T-helper 17 cell (primary cell): ENCODE measurements around the gene F2RL1. TPM values are rescaled to one million over a fixed set of nuclear protein-coding genes. Genes with fewer than 3 reads are reported as not detected.
"Not testable (repeated sequence)": the region's sequence is repeated elsewhere in the genome, so short reads cannot be mapped to it uniquely, and the experiment has no call there.

Source experiments
- ATAC-seq: fragments of 150-1000 bp; cut with Tn5 transposase; 2 replicates; pipeline ENCODE4 v1.10.0; 2021; ENCODE audit warnings: mild to moderate bottlenecking, moderate library complexity
- DNase-seq, 3 donors: peaks; one replicate each; pipeline versions ENCODE4 v3.0.0 to v3.0.0-alpha.2; 2020 to 2021
- H3K9me3 ChIP-seq: one replicate; pipeline ENCODE4 v1.7.0; 2013; ENCODE audit warnings: low read length, mild to moderate bottlenecking; ENCODE audit not compliant: control insufficient read depth, poor library complexity, severe bottlenecking
- H3K27ac Mint-ChIP-seq: one replicate; pipeline ENCODE4 v1.8.0; 2022; ENCODE audit warnings: mild to moderate bottlenecking, moderate library complexity, mixed read lengths
- H3K27me3 Mint-ChIP-seq: one replicate; pipeline ENCODE4 v1.8.0; 2022; ENCODE audit warnings: mixed read lengths
- H3K36me3 Mint-ChIP-seq: one replicate; pipeline ENCODE4 v1.8.0; 2022; ENCODE audit warnings: low read depth, mixed read lengths
- H3K4me1 Mint-ChIP-seq: one replicate; pipeline ENCODE4 v1.8.0; 2022; ENCODE audit warnings: mild to moderate bottlenecking, mixed read lengths
- H3K4me3 Mint-ChIP-seq: one replicate; pipeline ENCODE4 v1.8.0; 2022; ENCODE audit warnings: mild to moderate bottlenecking, moderate library complexity, mixed read lengths
- total RNA-seq, 4 donors: library from RNA in 2 of 4; stranded (reverse) in 2 of 4; gene quantifications; one replicate each; pipeline ENCODE4 v1.2.3 and lab custom pipeline; 2022 to 2026

The F2RL1 gene
- total RNA-seq, 2 donors from 2014 or later: 0.94 to 1.1 TPM

DNA sequence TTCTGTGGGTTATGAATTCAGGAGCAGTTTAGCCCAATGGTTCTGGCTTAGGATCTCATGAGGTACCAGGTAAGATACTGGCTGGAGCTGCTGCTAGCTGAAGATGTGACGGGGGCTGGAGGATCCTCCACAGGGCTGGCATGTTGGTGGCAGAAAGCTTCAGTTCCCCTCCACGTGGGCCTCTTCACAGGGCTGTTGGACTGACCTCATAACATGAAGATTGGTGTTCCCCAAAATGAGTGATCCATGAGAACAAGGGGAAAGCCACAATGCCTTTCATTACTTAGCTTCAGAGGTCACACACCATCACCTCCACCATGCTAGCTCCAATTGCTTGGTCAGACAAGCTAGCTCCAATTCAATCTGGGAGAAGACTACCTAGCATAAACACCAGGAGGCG is 22.5 kb downstream of the F2RL1 start:
- no peaks in the 10 kb centered on the region for H3K27me3 Mint-ChIP-seq

DNA sequence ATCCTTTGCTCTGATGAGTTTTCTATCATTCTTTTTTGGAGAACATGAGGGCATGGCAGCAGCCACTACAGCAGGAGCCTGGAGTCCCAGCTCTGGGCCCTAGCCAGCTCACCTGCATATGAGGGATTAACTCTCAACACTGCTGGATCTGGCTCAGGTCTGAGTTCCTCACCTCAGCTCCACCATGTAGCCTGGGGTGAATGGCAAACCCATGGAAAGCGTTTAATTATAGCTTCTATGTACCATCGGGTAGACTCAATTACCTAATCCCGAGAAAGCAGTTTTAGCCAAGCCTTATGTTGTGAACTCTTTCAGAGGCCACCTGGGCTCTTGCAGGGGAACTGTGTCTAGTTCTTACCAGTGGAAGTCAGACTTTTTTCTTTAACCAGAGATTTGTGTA is 27.1 kb downstream of the F2RL1 start:
- Mint-ChIP-seq H3K4me3 (no peak overlapping the region), H3K27me3 (no peaks in the 10 kb centered on the region), H3K4me1 (peaks cover 16% of the 10 kb centered on the region), H3K27ac (no peak overlapping the region), H3K36me3 (peaks cover 3% of the 10 kb centered on the region)
- DNase-seq (no peak), ATAC-seq (no peak)
- H3K9me3 ChIP-seq: no peaks in the 10 kb centered on the region

More for the DNA sequence above, 22.5 kb downstream of the F2RL1 start:
- ATAC-seq (no peak), DNase-seq (no peak)
- H3K9me3 ChIP-seq: no peaks in the 10 kb centered on the region
- Mint-ChIP-seq H3K36me3 (peaks cover 3% of the 10 kb centered on the region), H3K27ac (no peak overlapping the region), H3K4me1 (peaks cover 5% of the 10 kb centered on the region), H3K4me3 (no peak overlapping the region)

DNA sequence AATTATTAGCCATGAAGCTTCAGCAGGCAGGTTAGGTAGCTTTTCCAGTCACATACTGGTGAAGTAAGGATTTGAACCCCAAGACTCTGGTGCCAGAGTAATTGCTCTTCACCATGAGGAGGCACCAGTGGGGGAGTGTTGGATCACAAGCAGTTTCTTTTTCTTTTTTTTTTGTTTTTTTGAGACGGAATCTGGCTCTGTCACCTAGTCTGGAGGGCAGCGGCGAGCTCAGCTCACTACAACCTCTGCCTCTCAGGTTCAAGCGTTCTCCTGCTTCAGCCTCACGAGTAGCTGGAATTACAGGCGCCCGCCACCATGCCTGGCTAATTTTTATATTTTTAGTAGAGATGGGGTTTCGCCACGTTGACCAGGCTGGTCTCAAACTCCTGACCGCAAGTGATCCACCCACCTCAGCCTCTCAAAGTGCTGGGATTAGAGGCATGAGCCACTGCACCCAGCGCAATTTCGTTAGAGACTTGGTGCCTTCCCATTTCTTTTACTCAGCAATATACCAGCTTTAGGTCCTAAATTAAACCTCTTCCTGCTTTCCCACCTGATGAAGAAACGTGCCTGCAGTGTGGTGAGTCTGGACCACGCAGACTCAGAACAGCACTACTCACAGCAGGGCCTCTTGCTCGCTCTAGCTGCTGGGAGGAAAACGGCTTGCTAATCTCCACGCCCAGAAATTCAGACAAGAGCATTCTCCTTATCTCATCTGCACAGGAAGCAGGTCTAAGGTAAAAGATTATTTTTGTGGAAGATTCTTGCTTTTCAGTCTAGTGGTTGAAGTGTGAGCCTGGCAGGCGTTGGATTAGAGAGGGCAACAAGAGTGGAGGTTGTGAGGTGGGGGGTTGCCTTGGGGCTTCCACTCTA is 30.8 kb downstream of the F2RL1 start, which contains the start of gene S100Z:
Gene S100Z, plus strand, starts transcription at position 596 of the 873 bp plus-strand sequence. CDS start 25,346 bp downstream, outside the sequence.
- H3K9me3 ChIP-seq: no peaks in the 10 kb centered on the region
- Mint-ChIP-seq H3K36me3 (no peaks in the 10 kb centered on the region), H3K27ac (peak within 1 kb of the TSS; percentile 93), H3K4me3 (peak within 1 kb of the TSS; percentile 76), H3K27me3 (no peaks in the 10 kb centered on the region), H3K4me1 (peaks cover 21% of the 10 kb centered on the region)
- ATAC-seq: peak; percentile 87
- no peak for DNase-seq

DNA sequence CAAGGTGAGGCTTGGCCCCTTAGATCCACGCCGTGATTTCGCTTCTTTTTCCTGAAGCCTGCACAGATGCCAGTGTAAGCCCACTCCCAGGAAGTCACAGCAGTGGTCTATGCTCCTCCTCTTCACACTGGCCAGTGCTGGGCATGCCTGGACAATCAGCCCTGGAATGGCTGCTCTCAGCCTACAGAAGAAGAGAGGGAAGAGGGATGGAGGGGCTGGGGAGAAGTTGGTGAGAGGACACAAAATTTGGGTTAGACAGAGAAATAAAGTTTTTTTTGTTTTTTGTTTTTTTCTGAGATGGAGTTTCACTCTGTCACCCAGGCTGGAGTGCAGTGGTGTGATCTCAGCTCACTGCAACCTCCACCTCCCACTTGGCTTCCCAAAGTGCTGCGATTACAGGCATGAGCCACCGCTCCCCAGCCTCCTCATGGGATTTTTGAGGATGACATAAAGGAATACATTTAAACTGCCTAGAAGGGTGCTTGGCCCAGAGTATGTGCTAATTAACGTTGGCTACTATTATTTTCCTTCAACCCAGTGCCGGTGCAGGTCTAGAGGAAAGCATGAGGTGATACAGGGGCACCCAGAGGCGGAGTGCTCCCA is 31.8 kb downstream of the F2RL1 start:
- no peaks in the 10 kb centered on the region for H3K36me3 Mint-ChIP-seq
- peaks cover 27% of the 10 kb centered on the region for H3K4me1 Mint-ChIP-seq
- peak overlapping the region; percentile 93 for H3K27ac Mint-ChIP-seq
- no peaks in the 10 kb centered on the region for H3K9me3 ChIP-seq
- no peak for DNase-seq
- no peak for ATAC-seq
- no peaks in the 10 kb centered on the region for H3K27me3 Mint-ChIP-seq
- peak overlapping the region; percentile 76 for H3K4me3 Mint-ChIP-seq

DNA sequence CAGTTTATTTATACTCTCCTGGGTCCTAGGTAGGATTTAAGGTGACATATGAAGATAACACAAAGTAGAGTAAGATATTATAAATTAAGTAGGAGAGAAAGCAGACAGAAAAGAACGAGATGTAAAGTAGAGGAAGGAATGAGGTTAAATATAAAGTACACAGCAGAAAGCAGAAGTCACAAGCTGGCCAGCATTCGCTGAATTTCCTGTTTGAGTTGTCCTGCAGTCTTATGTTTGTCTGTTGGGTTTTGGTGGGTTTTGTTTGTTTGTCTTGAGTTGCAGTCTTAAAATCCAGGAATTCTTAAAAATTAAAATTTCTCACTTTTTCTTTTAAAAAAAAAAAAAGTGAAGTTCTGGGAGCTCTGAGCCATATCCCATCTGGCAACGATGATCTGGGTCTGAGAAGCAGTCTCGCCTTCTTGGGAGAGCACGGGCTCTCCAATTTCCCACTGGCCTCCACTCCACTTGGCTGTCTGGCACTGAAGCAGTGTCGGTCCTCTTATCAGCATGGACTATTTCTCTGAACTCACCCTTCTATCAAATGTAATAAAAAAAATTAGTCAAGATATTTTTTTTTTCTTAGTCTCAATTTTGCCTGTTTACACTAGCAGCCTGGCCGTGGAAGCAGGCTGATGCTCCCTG is 33.0 kb downstream of the F2RL1 start:
- DNase-seq: no peak
- no peaks in the 10 kb centered on the region for H3K36me3 Mint-ChIP-seq
- H3K4me3 Mint-ChIP-seq: no peak overlapping the region
- peak overlapping the region; percentile 93 for H3K27ac Mint-ChIP-seq
- H3K27me3 Mint-ChIP-seq: no peaks in the 10 kb centered on the region
- peaks cover 39% of the 10 kb centered on the region for H3K4me1 Mint-ChIP-seq
- H3K9me3 ChIP-seq: no peaks in the 10 kb centered on the region
- no peak for ATAC-seq

DNA sequence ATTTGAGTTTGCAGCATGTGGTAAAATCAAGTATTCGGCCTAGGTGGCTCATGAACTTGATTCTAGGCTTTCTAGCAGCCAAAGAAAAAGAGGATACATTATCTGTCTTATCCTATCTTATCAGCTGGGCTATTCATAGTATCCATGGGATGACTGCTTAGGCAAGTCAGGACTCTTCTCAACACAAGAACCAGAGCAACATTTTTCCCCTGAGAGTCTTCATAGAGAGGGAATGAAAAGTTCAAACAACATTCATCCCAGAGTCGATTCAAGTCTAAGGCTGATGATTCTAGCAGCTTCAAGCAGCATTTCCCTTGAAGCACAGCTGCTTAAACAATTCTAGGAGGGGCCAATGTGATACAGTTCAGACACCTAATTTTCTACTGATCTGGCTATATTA is 33.9 kb downstream of the F2RL1 start:
- peaks cover 39% of the 10 kb centered on the region for H3K4me1 Mint-ChIP-seq
- H3K36me3 Mint-ChIP-seq: no peaks in the 10 kb centered on the region
- H3K4me3 Mint-ChIP-seq: no peak overlapping the region
- no peak for DNase-seq
- no peak for ATAC-seq
- no peaks in the 10 kb centered on the region for H3K27me3 Mint-ChIP-seq
- H3K27ac Mint-ChIP-seq: no peak overlapping the region
- H3K9me3 ChIP-seq: no peaks in the 10 kb centered on the region

DNA sequence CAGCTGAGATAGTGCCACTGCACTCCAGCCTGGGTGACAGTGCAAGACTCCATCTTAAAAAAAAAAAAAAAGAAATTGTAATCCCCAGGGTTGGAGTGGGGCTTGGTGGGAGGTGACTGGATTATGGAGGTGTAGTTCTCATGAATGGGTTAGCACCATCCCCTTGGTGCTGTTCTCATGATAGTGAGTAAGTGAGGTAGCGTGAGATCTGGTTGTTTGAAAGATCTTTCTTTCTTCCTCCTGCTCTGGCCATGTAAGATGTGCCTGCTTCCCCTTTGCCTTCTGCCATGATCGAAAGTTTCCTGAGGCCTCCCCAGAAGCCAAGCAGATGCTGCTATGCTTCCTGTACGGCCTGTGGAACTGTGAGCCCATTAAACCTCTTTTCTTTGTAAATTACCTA is 34.9 kb downstream of the F2RL1 start:
- H3K4me3 Mint-ChIP-seq, H3K36me3 Mint-ChIP-seq, DNase-seq, H3K27ac Mint-ChIP-seq, H3K9me3 ChIP-seq, H3K27me3 Mint-ChIP-seq, ATAC-seq: not testable (repeated sequence)
- H3K4me1 Mint-ChIP-seq: peaks cover 39% of the 10 kb centered on the region

DNA sequence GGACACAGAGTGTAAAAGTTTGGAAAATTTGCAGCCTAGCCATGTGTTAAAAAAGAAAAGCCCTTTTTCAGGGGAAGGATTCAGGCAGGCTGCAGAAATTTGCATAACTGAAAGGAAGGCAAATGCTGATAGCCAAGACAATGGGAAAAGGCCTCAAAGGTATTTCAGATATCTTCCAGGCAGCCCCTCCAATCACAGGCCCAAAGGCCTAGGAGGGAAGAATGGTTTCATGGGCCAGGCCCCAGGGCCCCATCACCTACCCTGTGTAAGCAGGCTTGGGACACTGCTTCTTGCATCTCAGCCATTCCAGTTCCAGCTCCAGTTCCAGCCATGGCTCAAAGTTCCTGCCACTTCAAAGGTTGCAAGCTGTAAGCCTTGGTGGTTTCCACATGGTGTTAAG is 35.8 kb downstream of the F2RL1 start:
- no peaks in the 10 kb centered on the region for H3K9me3 ChIP-seq
- DNase-seq: no peak
- peaks cover 38% of the 10 kb centered on the region for H3K4me1 Mint-ChIP-seq
- ATAC-seq: no peak
- H3K27me3 Mint-ChIP-seq: no peaks in the 10 kb centered on the region
- H3K4me3 Mint-ChIP-seq: no peak overlapping the region
- no peak overlapping the region for H3K27ac Mint-ChIP-seq
- no peaks in the 10 kb centered on the region for H3K36me3 Mint-ChIP-seq

DNA sequence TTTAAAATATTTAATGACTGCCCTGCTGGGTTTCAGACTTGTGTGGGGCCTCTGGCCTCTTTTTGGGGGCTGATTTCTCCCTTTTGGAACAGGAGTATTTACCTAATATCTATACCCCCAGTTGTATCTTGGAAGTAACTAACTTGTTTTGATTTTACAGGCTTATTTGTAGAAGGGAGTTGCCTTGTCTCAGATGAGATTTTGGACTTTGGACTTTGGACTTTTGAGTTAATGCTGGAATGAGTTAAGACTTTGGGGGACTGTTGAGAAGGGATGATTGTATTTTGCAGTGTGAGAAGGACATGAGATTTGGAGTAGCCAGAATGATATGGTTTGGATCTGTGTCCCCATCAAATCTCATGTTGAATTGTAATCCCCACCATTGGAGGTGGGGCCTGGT is 36.7 kb downstream of the F2RL1 start:
- Mint-ChIP-seq H3K4me3 (peak overlapping the region; percentile 67), H3K4me1 (peaks cover 30% of the 10 kb centered on the region), H3K27ac (peak overlapping the region; percentile 83)
- not testable (repeated sequence) for H3K36me3 Mint-ChIP-seq, H3K27me3 Mint-ChIP-seq, ATAC-seq, DNase-seq, H3K9me3 ChIP-seq

DNA sequence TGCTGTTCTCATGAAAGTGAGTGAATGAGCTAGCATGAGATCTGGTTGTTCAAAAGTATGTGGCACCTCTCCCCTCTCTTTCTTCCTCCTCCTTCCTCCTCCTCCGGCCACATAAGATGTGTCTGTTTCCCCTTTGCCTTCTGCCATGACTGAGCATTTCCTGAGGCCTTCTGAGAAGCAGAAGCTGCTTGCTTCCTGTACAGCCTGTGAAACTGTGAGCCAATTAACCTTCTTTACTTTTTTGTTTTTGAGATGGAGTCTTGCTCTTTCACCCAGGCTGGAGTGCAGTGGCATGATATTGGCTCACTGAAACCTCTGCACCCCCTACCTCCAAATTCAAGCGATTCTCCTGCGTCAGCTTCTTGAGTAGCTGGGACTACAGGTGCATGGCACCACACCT is 37.1 kb downstream of the F2RL1 start:
- DNase-seq: no peak
- Mint-ChIP-seq H3K36me3 (no peaks in the 10 kb centered on the region), H3K4me3 (peak overlapping the region; percentile 67), H3K27me3 (no peaks in the 10 kb centered on the region), H3K4me1 (peaks cover 28% of the 10 kb centered on the region), H3K27ac (peak overlapping the region; percentile 83)
- H3K9me3 ChIP-seq: no peaks in the 10 kb centered on the region
- ATAC-seq: peak; percentile 79

DNA sequence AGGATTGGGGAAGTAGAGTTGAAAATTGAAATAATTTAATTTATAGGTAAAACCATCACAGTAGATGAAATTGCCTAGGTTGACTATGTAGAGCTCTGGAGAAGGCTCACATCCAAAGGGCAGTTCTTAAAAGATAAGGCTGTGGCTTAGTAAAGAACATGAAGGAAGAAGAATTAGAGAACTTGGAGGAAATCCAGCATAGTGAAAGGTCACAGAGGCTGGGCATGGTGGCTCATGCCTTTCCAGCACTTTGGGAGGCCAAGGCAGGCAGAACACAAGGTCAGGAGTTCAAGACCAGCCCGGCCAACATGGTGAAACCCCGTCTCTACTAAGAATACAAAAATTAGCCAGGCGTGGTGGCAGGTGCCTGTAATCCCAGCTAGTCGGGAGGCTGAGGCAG is 38.0 kb downstream of the F2RL1 start:
- Mint-ChIP-seq H3K4me3 (peak overlapping the region; percentile 32), H3K27ac (peak overlapping the region; percentile 83), H3K4me1 (peaks cover 20% of the 10 kb centered on the region)
- not testable (repeated sequence) for ATAC-seq, H3K27me3 Mint-ChIP-seq, H3K36me3 Mint-ChIP-seq, H3K9me3 ChIP-seq, DNase-seq

DNA sequence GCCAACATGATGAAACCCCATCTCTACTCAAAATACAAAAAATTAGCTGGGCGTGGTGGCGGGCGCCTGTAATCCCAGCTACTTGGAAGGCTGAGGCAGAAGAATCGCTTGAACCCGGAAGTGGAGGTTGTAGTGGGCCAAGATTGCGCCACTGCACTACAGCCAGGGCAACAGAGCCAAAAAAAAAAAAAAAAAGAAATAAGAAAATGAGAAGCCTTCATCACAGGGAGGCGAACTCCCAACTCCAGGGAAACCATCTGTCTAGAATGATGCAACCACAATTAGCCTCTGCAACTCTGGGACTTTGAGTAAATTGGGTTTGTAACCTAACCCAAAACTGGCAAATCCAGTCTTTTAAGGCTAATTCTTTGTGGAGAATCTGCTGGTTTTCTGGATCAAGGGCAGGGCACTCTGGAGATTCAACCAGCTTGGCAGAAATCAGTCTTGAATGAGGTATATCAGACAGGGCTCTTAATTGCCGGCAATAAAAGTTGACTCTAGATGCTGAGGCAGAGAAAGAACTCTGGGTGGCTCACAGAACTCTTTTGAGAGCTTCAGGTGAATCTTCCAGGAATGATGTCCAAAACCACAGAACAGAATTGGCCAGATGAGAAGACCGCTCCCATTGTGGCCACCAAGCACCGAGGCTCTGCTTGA is 40.9 kb downstream of the F2RL1 start:
- Mint-ChIP-seq H3K4me3 (no peak overlapping the region), H3K4me1 (peaks cover 18% of the 10 kb centered on the region), H3K36me3 (no peaks in the 10 kb centered on the region), H3K27ac (no peak overlapping the region), H3K27me3 (no peaks in the 10 kb centered on the region)
- ATAC-seq (no peak), DNase-seq (no peak)
- H3K9me3 ChIP-seq: no peaks in the 10 kb centered on the region

DNA sequence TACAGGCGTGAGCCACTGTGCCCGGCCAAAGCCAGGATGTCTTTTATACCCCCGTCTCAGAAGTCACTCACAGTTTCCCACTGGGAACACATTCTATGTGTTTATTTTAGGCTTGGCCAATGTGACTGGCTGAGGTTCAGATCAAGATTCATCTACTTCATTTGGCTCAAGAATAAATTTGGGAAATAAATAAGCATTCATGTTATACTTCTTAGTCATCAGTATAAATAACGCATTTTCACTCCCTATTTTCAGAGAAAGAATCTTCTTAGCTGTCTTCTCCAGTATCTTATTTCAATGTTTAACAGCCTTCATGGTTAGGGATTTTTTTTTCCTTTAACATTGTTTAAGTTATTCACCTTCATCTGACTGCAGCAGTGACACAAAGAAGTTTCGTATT is 42.8 kb downstream of the F2RL1 start:
- DNase-seq: no peak
- Mint-ChIP-seq H3K27ac (no peak overlapping the region), H3K36me3 (no peaks in the 10 kb centered on the region), H3K4me1 (peaks cover 2% of the 10 kb centered on the region), H3K27me3 (no peaks in the 10 kb centered on the region), H3K4me3 (no peak overlapping the region)
- no peak for ATAC-seq
- H3K9me3 ChIP-seq: no peaks in the 10 kb centered on the region
